Right lobe of liver (tissue), 6 donors: ENCODE results near the gene TSEN2. TPM values are rescaled to one million over a fixed set of nuclear protein-coding genes. Genes with fewer than 3 reads are reported as not detected.
A peak's percentile ranks its signal among the peaks of the same experiment; 100 is the strongest.

Experiments used
- ATAC-seq, 4 donors: fragments of 200-7000 bp; cut with Tn5 transposase; one replicate each; pipeline ENCODE4 v1.9.1; 2020; ENCODE audit warnings: mild to moderate bottlenecking in 4 of 4, moderate library complexity in 4 of 4
- DNase-seq, 3 donors: peaks; one replicate each; pipeline ENCODE4 v3.0.0-alpha.2; 2020
- H3K27ac ChIP-seq, 3 donors: fragments of 200-600 bp; one replicate each; pipeline ENCODE4 v1.8.0; 2022
- H3K27me3 ChIP-seq, 2 donors: fragments of 200-600 bp; one replicate each; pipeline ENCODE4 v1.8.0; 2022
- H3K36me3 ChIP-seq, 4 donors: fragments of 200-600 bp; sonication (generic) in 1 of 4; one replicate each; pipeline versions ENCODE4 v1.5.1 to v1.8.0; 2017 to 2022; ENCODE audit warnings: control low read depth in 1 of 4
- H3K4me1 ChIP-seq, 4 donors: fragments of 200-600 bp; sonication (generic) in 1 of 4; one replicate each; pipeline versions ENCODE4 v1.5.1 to v1.8.0; 2017 to 2022; ENCODE audit warnings: control low read depth in 1 of 4
- H3K4me3 ChIP-seq, 3 donors: fragments of 200-600 bp; one replicate each; pipeline ENCODE4 v1.8.0; 2022
- H3K9me3 ChIP-seq, 4 donors: fragments of 200-600 bp; sonication (generic) in 1 of 4; one replicate each; pipeline versions ENCODE4 v1.5.1 to v1.8.0; 2017 to 2022; ENCODE audit warnings: control low read depth in 1 of 4
- POLR2A ChIP-seq: fragments of 450-650 bp; IDR thresholded peaks from one replicate; pipeline ENCODE4 v1.6.1; 2017; ENCODE audit warnings: antibody characterized with exemption, mild to moderate bottlenecking
- WGBS: methylation state at CpG from one replicate; pipeline ENCODE4 v1.1.6; 2018; ENCODE audit warnings: low coverage, low lambda C conversion rate; ENCODE audit not compliant: insufficient coverage; ENCODE audit errors: missing lambda C conversion rate; 5-methylcytosine and 5-hydroxymethylcytosine counted together
- intact Hi-C, 2 donors: fragments of 100-400 bp; cut with DNase I; formaldehyde crosslinking; loops; one replicate each; pipeline versions ENCODE4 v1.11.2 to v1.14.1; 2022
- total RNA-seq, 6 experiments: library from RNA; depleted of rRNA in 2 of 6; stranded (reverse); fragments of >200 nt in 2 of 6; fragmentation: NEBNext Ultra II Directional in 3 of 6; extraction: Animal tissue kit (Norgen Biotek cat#: 25700) in 3 of 6; gene quantifications; one replicate each; pipeline versions ENCODE4 v1.1.0 to v1.2.4, GENCODE V29; 2016 to 2023
- TF ChIP-seq, protein P1 (sequence below), 4 donors: fragments of 200-600 bp in 3 of 4; fragments of 450-650 bp in 1 of 4; IDR thresholded peaks; one replicate each; pipeline versions ENCODE4 v1.5.1 to v1.8.0; 2016 to 2022; ENCODE audit warnings: antibody characterized with exemption in 4 of 4, mild to moderate bottlenecking in 2 of 4
- donor health status: DM: no; HTN: yes; CAD: no.
- donor health status: DM: no; HTN: no; CAD: no.
- donor health status: DM: no; HTN: no; CAD: no.
- donor health status: DM: no; HTN: yes; CAD: no.
- donor health status: DM: no; HTN: yes; CAD: no.

TSEN2 gene
- total RNA-seq, 6 experiments from 2014 or later, result 4.7 to 9.2 (median 6.4) TPM

DNA sequence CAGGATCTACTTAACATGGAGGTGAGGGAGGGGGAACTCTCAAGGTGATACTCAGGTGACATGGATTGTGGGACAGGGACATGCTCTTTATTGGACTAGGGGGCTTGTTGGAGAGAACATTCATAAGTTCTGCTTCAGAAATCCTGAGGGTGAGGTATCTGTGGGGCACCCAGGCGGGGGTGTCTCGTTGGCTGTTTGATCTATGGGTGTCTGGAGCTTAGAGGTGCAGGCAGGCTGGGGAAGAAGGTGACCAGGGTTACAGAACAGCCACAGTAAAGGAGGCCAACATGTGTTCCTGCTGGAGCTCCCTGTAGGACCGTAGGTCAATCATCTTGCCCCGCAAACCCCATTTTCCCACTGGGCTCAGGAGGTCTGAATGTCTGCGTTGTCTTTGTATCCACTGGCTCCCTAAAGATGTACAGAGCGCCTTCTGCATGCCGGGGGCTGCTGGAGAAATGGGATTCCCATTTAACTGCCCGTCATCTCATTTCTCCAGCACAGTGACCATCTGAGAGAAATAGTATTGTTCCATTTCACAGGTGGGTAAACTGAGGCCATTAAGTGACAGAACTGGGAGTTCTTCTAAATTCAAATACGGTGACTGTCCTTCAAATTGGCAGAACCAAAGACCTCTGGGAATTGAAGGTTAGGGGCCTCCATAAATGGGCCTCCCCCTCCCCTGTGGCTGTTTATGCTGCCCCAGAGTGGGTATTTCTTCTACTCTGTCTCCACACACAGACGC lies 40.3 kb upstream of the TSEN2 start:
- no peak for DNase-seq
- WGBS, result 97% methylated on average over 6 of the region's 10 CpGs
- TF ChIP-seq POLR2A, result no peak
- TF ChIP-seq, protein P1, sequence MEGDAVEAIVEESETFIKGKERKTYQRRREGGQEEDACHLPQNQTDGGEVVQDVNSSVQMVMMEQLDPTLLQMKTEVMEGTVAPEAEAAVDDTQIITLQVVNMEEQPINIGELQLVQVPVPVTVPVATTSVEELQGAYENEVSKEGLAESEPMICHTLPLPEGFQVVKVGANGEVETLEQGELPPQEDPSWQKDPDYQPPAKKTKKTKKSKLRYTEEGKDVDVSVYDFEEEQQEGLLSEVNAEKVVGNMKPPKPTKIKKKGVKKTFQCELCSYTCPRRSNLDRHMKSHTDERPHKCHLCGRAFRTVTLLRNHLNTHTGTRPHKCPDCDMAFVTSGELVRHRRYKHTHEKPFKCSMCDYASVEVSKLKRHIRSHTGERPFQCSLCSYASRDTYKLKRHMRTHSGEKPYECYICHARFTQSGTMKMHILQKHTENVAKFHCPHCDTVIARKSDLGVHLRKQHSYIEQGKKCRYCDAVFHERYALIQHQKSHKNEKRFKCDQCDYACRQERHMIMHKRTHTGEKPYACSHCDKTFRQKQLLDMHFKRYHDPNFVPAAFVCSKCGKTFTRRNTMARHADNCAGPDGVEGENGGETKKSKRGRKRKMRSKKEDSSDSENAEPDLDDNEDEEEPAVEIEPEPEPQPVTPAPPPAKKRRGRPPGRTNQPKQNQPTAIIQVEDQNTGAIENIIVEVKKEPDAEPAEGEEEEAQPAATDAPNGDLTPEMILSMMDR (IDR thresholded peaks at IDR 0.05), result no peak
- Histone ChIP-seq H3K27ac (no peak overlapping the region), H3K4me1 (no peaks in the 10 kb centered on the region), H3K4me3 (no peak overlapping the region), H3K27me3 (no peaks in the 10 kb centered on the region), H3K9me3 (no peaks in the 10 kb centered on the region), H3K36me3 (no peaks in the 10 kb centered on the region)
- intact Hi-C loops, result no loop called here
- ATAC-seq, result no peak

DNA sequence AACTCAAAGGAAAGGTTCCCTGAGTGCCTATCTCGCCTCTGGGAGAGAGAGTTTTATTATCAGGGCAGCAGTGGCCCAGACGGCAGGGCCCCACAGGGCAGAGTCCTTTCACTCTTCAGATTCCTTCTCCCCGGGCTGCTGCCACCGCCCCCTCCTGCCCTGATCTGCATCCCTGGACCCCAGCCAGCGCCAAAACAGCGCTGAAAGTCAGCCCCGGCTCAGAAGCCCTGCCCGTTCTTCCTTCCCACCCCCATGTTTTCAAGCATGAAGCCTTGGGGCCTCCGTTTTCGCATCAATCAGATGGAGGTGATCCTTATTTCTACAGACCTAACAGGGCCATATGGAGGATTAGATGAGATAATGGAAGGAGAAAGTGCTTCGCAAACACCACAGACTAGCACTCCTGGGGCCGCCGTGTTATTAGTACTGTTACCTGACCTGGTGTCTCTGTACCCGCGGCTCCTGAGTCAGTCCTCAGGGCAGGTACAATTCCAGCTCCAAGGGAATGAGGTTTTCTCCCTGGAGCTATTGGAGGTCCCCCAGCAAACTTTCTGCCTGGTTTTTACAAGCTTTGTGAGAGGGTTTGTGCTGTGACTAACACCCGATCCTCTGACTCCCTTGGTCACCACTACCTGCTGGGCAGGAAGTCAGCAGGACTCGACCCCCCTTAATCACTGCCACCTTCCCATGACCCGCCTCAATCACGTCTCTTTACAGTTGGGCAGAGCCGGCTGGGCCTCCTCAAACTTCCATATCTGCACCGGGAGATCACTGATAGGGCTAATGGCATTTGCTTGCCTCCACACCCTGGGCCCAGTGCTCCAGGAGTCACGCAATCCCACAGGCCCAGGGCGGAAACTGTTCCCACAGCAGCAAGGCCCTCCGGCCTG lies 39.5 kb upstream of the TSEN2 start:
- TF ChIP-seq, protein P1 (IDR thresholded peaks at IDR 0.05), result no peak
- TF ChIP-seq POLR2A, result no peak
- ATAC-seq (peak in 1 of 4 donors; percentile 53), DNase-seq (no peak)
- 72% methylated on average over 10 of the region's 24 CpGs for WGBS
- H3K27ac ChIP-seq, result no peak overlapping the region
- H3K36me3 ChIP-seq, result no peaks in the 10 kb centered on the region
- intact Hi-C loops, result no loop called here
- no peaks in the 10 kb centered on the region for H3K9me3 ChIP-seq
- H3K4me1 ChIP-seq, result no peaks in the 10 kb centered on the region
- H3K27me3 ChIP-seq, result no peaks in the 10 kb centered on the region
- H3K4me3 ChIP-seq, result no peak overlapping the region

DNA sequence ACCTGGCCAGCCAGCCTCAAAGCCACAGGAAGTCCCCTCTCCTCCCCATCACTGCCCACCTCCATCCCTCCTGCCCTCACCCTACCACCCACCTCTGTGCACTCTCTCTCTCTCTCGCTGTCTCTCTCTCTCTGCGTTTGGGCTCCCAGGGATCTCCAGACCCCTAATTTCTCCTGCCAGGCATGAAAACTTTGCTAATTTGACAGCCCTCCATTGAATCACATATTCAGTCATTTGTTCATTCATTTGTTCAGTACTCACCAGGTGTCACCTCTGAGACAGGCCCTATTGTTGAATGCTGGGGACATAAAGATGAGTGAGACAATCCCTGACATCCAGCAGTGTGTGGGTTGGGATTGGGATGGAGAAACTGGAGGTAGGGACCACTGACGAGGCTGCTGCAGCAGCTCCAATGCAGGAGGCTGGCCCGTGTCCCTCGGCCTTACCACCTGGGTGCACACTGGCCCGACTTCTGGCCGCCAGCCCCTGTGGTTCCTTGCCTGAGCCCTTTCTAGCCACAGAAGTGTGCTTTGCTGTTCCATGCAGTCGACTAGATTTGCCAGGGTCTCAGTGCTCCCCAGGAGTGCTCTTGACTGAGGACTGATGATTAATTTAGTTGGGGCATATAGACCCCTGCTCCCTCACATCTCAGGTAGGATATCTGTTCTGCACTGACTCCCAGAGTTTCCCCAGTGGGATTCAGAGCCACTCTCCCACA lies 38.6 kb upstream of the TSEN2 start:
- Histone ChIP-seq H3K4me3 (no peak overlapping the region), H3K36me3 (no peaks in the 10 kb centered on the region), H3K27me3 (no peaks in the 10 kb centered on the region), H3K4me1 (no peaks in the 10 kb centered on the region), H3K27ac (no peak overlapping the region), H3K9me3 (no peaks in the 10 kb centered on the region)
- ATAC-seq, result no peak
- TF ChIP-seq, protein P1 (IDR thresholded peaks at IDR 0.05), result no peak
- no peak for TF ChIP-seq POLR2A
- DNase-seq, result no peak
- intact Hi-C loops, result no loop called here
- WGBS, result 95% methylated on average over 2 of the region's 8 CpGs

DNA sequence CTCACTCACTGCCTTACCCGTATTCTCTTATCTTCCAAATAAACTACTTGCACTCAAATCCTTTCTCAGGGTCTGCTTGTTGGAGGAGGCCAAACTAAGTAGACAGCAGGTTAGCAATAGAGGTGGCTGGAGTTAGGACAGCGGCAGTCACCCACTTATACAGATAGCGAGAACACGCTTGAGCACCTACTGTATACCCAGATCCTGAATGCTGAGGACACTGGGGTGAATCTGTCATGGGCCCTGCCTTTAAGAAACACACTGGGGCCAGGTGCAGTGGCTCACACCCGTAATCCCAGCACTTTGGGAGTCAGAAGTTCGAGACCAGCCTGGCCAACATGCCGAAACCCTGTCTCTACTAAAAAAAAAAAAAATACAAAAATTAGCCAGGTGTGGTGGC lies 38.0 kb upstream of the TSEN2 start:
- TF ChIP-seq, protein P1 (IDR thresholded peaks at IDR 0.05), result no peak
- no peak for TF ChIP-seq POLR2A

More for the DNA sequence above, 38.0 kb upstream of the TSEN2 start:
- H3K27me3 ChIP-seq, result no peaks in the 10 kb centered on the region
- ATAC-seq (no peak), DNase-seq (no peak)
- H3K36me3 ChIP-seq, result no peaks in the 10 kb centered on the region
- 97% methylated on average over 7 of the region's 7 CpGs for WGBS
- no peaks in the 10 kb centered on the region for H3K9me3 ChIP-seq
- H3K27ac ChIP-seq, result no peak overlapping the region
- intact Hi-C loops, result no loop called here
- H3K4me1 ChIP-seq, result no peaks in the 10 kb centered on the region
- H3K4me3 ChIP-seq, result no peak overlapping the region
